GM18907 (cell line): Measurements from ENCODE around the gene CNOT3.
"Not testable (repeated sequence)": the region's sequence is repeated elsewhere in the genome, so short reads cannot be mapped to it uniquely, and the experiment has no call there.

Experiments used
- ATAC-seq: cut with Tn5 transposase; IDR thresholded peaks from one replicate; pipeline ENCODE4 v1.9.1; 2021; ENCODE audit warnings: mild to moderate bottlenecking, moderate library complexity; ENCODE audit not compliant: unreplicated experiment

The CNOT3 gene

DNA sequence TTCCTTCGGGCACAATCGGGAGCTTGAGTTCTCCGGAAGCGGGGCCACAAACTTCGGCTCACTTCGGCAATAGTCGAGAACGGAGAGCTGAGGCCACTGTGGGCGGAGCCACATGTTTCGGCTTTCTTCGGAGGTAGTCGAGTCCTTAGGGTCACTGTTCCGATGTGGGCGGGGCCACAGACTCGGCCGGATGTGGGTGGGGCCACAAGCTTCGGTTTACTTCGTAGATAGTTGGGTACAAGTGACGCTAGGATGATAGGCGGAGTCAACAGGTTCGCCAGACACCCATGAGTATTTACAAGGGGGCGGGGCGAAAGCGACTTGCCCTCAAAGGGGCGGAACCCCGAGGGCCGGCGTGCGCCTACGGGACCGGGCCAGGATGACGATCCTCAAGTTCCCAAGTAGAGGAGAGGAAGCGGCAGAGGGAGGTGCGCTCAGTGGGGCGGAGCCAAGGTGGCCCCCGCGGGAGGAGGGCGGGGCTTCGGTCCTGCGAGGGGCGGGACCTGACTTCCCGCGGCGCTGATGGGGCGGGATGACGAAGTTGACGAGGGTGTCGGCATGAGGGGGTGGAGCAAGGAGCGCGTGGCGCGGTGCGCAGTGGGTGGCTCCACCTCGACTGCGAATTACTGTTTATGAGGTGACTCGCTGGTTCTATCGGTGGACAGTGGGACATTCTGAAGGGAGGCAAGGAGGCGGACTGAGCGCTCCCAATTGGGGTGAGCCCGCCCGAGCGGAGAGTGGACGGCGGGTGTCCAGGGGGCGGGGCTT, 52.4 kb downstream of the CNOT3 start:
- ATAC-seq: peak; percentile 61

DNA sequence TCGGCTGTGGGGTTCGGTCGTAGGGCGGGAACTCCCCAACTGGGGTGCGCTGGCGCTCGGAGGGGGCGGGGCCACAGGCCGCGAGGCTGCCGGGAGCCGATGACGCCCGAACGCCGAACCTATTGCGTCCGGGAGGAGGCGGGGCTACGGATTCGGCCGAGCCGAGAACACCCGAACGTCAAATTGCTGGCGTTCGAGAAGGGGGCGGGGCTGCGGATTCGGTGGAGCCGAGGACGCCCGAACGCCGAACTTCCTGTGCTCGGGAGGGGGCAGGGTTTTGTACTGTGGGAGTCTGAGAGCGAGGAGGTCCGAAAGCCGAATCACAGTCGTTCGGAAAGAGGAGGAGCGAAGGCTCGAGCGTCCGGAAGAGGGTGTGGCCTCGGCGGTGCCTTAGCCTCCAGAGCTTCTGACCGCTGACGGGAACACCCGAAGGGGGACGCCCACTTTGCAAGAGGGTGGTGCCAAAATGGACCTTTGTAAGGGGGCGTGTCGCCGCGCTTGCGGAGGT, 53.0 kb downstream of the CNOT3 start:
- peak; percentile 55 for ATAC-seq

DNA sequence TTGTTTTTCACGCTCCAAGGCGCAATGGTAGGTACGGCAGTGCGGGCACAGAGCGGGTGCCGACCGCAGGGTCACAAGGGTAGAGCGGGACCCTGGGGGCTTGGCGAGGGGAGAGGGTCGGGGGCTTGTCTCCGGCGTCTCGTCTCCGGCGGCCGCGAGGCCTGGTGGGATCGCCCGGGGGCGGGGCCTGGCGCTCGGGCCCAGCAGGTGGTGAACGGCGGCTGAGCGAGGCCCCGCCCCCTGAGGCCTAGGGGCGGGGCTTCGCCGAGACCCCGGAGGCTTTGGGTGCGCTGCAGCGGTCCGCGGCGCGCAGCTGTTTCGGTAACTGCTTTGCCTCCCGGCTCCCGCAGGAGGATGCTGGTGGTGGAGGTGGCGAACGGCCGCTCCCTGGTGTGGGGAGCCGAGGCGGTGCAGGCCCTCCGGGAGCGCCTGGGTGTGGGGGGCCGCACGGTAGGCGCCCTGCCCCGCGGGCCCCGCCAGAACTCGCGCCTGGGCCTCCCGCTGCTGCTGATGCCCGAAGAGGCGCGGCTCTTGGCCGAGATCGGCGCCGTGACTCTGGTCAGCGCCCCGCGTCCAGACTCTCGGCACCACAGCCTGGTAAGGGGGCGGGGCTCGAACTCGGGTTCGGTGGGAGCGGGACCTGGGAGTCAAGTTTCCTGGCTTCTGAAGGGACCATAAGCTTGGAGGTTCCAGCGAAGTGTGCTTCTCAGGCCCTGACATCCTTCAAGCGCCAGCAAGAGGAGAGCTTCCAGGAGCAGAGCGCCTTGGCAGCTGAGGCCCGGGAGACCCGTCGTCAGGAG, 53.6 kb downstream of the CNOT3 start, which contains the start of gene TSEN34:
TSEN34 (plus strand) TSS at position 298 of the 800 bp plus-strand sequence; CDS start at position 355, 57 bp downstream.
- peak; percentile 33 for ATAC-seq

DNA sequence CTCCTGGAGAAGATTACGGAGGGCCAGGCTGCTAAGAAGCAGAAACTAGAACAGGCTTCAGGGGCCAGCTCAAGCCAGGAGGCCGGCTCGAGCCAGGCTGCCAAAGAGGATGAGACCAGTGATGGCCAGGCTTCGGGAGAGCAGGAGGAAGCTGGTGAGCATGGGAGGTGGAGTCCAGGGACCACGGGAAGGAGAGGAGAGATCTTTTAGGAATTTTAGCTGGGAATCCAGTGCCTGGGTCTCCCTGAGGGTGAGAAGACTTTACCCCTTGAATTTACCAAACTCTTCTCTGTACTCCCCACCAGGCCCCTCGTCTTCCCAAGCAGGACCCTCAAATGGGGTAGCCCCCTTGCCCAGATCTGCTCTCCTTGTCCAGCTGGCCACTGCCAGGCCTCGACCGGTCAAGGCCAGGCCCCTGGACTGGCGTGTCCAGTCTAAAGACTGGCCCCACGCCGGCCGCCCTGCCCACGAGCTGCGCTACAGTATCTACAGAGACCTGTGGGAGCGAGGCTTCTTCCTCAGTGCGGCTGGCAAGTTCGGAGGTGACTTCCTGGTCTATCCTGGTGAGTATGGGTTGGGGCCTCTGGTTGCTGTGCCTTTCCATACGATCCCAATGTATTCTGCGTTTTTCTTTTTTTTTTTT, 54.4 kb downstream of the CNOT3 start:
- ATAC-seq: no peak

DNA sequence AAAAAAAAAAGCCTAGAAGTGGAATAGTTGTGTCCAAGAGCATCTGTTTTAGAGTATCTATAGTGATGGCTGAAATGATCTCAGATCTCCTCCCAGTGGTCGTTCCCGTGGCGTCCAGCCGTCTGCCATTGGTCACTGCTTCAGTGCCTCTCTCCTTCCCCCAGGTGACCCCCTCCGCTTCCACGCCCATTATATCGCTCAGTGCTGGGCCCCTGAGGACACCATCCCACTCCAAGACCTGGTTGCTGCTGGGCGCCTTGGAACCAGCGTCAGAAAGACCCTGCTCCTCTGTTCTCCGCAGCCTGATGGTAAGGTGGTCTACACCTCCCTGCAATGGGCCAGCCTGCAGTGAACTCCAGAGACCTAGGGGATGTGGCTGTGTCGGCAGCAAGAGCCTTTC, 55.4 kb downstream of the CNOT3 start:
- ATAC-seq: no peak

DNA sequence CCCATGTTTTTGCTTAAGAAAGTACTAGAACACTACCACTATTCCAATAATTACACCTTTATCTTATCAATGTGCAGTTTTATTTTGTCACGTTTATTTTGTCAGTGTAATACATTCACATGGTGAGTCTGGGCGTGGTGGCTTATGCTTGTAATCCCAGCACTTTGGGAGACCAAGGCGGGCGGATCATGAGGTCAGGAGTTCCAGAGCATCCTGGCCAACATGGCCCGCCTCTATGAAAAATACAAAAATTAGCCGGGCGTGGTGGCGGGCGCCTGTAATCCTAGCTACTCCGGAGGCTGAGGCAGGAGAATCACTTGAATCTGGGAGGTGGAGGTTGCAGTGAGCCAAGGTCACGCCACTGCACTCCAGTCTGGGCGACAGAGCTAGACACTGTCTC, 56.9 kb downstream of the CNOT3 start:
- ATAC-seq: not testable (repeated sequence)

DNA sequence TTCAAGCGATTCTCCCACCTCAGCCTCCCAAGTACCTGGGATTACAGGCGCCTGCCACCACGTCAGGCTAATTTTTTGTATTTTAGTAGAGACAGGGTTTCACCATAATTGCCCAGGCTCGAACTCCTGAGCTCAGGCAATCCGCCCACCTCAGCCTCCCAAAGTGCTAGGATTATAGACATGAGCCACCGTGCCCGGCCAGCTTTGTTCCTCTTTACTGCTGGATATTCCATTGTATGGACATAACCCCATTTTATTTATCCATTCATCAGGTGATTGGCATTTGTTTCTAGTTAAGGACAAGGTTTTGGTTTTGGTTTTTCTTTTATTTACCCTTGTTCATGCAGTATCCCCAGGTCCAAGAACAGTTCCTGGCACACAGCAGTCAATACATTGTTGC, 59.0 kb downstream of the CNOT3 start:
- no peak for ATAC-seq

DNA sequence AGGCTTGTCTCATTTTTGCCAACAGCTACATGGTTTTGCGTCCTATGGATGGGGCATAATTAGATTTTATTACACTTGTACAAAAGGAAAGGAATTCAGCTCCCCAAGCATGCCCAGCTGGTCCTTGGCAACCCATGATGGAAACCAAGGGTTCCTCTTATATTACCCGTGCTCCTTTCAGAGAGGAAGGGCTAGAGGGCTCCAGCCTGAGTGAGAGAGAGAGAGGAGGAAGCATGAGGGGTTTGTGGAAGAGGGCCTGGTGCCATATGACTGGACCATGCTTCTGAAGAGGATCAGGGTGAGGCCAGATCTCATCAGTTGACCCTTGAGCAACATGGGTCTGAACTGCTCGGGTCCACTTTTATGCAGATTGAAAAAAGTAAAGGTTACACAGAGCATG, 59.6 kb downstream of the CNOT3 start:
- ATAC-seq: no peak

DNA sequence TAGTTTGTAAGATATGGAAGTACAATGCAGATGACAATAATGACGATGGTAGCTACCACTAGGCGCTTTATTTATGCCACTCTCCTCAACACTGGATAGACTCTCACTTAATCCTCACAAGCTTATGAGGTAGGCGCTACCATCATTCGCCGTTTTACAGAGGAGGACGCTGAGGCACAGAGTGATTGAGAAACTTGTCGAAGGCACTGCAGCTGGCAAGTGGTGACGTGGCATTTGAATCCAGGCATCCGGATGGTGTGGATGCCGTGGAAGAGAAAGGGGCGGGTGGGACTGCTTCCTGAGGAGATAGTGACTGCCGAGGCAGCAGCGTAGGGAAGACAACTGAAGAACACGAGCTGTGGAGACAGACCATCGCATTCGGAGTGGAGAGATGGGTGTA, 61.8 kb downstream of the CNOT3 start:
- ATAC-seq: no peak

DNA sequence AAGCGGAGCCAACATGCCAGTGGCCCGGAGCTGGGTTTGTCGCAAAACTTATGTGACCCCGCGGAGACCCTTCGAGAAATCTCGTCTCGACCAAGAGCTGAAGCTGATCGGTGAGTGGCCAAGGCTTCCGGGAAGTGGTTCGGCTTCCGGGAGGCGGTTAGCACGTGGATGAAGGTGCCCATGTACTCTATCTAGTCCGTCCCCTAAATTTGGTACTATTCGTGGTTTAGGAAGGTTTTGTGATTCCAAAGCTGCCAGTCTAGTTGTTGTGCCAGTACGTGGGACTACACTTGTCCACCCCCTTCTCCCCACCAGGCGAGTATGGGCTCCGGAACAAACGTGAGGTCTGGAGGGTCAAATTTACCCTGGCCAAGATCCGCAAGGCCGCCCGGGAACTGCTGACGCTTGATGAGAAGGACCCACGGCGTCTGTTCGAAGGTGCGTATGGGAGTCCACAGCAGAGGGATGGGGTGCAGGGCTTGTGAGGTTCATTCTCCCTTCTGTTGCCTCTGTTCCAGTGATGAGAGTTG, 63.7 kb downstream of the CNOT3 start:
- ATAC-seq: no peak

DNA sequence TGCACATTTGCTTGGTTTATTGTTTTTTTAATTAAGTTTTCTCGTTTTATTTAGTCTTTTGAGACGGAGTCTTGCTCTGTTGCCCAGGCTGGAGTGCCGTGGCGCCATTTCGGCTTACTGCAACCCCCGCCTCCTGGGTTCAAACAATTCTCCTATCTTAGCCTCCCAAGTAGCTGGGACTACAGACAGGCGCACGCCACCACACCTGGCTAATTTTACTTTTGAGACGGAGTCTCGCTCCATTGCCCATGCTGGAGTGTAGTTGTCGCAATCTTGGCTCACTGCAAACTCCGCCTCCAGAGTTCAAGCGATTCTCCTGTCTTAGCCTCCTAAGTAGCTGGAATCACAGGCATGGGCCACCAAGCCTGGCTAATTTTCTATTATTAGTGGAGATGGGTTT, 64.4 kb downstream of the CNOT3 start:
- no peak for ATAC-seq

DNA sequence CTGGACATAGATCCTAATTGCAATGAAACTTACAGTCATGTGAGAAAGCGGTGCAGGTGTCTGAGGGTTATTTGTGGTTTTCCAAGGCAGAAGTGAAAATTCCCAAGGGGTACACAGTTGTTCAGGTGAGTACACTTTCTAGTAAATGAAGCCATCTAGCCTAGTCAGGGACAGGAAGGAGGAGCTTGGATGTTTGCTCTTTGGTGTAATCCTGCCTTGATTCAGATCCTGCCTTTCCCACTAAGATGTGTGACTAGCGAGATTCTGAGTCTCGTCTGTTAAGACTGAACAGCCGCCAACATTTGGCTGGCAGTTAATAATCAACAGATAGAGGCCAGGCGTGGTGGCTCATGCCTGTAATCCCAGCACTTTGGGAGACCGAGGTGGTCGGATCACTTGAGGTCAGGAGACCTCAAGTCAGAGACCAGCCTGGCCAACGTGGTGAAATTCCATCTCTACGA, 65.6 kb downstream of the CNOT3 start:
- ATAC-seq: no peak

DNA sequence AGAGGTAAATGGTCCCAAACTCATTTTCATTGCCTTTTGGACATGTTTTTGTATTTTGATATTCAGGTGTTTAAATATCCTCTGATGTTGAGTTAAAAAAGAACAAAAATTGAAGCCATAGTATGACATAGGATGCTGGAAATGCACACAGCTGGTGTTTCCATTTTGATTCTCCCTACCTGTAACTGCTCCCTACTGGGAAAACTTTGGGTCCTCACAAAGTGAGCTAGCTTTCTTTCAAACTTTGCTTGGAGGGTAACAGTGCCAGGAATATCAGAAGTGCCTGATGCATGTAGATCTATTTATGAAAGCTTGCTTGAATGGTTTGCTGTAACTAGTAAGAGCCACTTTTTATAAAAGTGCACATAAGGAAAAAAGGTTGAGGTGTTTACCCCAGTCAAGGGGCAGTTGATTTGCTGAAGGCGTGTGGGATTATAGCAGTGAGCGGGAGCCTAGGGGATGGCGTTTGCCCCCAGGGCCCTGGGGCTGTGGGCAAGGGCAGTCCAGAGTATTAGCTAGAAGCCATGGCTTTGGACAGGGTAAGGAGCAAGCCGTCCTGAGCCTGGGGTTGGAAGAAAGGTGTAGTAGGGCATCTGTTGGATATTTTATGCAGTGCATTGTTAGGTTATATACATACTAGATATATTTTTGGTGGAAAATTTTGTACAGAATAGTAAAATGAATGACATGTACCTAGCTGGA, 67.4 kb downstream of the CNOT3 start:
- no peak for ATAC-seq
